HG03457 (cell line): ENCODE results near the gene BMP8B.

Source experiments
- ATAC-seq: cut with Tn5 transposase; IDR thresholded peaks from one replicate; pipeline ENCODE4 v1.9.1; 2021; ENCODE audit warnings: moderate number of reproducible peaks; ENCODE audit not compliant: unreplicated experiment

BMP8B gene

GRCh38 chr1:39727932-39728317 lies 60.7 kb downstream of the BMP8B start:
- ATAC-seq = no peak

GRCh38 chr1:39727221-39727931 lies 61.3 kb downstream of the BMP8B start:
- ATAC-seq = no peak

- no peak for ATAC-seq
Measured at GRCh38 chr1:39726600-39726999, 62.1 kb downstream of the BMP8B start.

- no peak for ATAC-seq
Measured at GRCh38 chr1:39722495-39722894, 66.2 kb downstream of the BMP8B start.

GRCh38 chr1:39721664-39722063 lies 67.0 kb downstream of the BMP8B start:
- no peak for ATAC-seq

GRCh38 chr1:39720094-39720999 lies 68.3 kb downstream of the BMP8B start:
- ATAC-seq = no peak

GRCh38 chr1:39717809-39718208 lies 70.9 kb downstream of the BMP8B start:
- ATAC-seq = no peak

GRCh38 chr1:39713557-39713956 lies 75.1 kb downstream of the BMP8B start:
- ATAC-seq = no peak

- no peak for ATAC-seq
Measured at GRCh38 chr1:39711966-39712340, 76.7 kb downstream of the BMP8B start.

- ATAC-seq = no peak
Measured at GRCh38 chr1:39711104-39711965, 77.3 kb downstream of the BMP8B start.

- no peak for ATAC-seq
Measured at GRCh38 chr1:39707506-39707905, 81.2 kb downstream of the BMP8B start.
